GM12891 (cell line): ENCODE data around the gene CAPN7.
A peak's percentile ranks its signal among the peaks of the same experiment; 100 is the strongest.

Experiments used
- POLR2A ChIP-seq: IDR thresholded peaks from 2 replicates; pipeline ENCODE4 v1.6.1; 2011; ENCODE audit warnings: low read depth, low read length, control low read depth
- SPI1 ChIP-seq: IDR thresholded peaks from 2 replicates; pipeline ENCODE4 v1.6.1; 2011; ENCODE audit warnings: low read depth, low read length, control low read depth

GRCh38 chr3:15295506-15295905 lies 89.5 kb downstream of the CAPN7 start:
- TF ChIP-seq POLR2A (no peak), SPI1 (0 out of 2 replicates have a peak, but pooled peaks have one; percentile 3)
